Gastrocnemius medialis (tissue), 4 donors: ENCODE results near the gene CTNNBL1. TPM values are rescaled to one million over a fixed set of nuclear protein-coding genes. Genes with fewer than 3 reads are reported as not detected.

Experiments
- ATAC-seq, 2 donors: fragments of 150-250 bp; one replicate each; pipeline ENCODE4 v1.9.1; 2016
- DNase-seq, 2 donors: peaks; one replicate each; pipeline ENCODE4 v3.0.0-alpha.2; 2019
- H3K27ac ChIP-seq, 4 donors: fragments of 200-600 bp; sonication (generic); 1 replicate in 1 of 4; 2 replicates in 3 of 4; pipeline ENCODE4 v1.5.1; 2016 to 2018; ENCODE audit warnings: mild to moderate bottlenecking in 2 of 4, moderate library complexity in 1 of 4
- H3K27me3 ChIP-seq, 3 donors: fragments of 200-600 bp; sonication (generic) in 2 of 3; 1 replicate in 1 of 3; 2 replicates in 2 of 3; pipeline versions ENCODE4 v1.5.1 to v1.6.0; 2016 to 2019; ENCODE audit warnings: mild to moderate bottlenecking in 1 of 3, moderate library complexity in 1 of 3
- H3K36me3 ChIP-seq, 2 donors: fragments of 200-600 bp; sonication (generic) in 1 of 2; one replicate each; pipeline ENCODE4 v1.5.1; 2017 to 2018
- H3K4me1 ChIP-seq, 2 donors: fragments of 200-600 bp; sonication (generic) in 1 of 2; one replicate each; pipeline ENCODE4 v1.5.1; 2016 to 2017; ENCODE audit warnings: mild to moderate bottlenecking in 2 of 2
- H3K4me3 ChIP-seq, 4 donors: fragments of 200-600 bp; sonication (generic) in 3 of 4; 1 replicate in 1 of 4; 2 replicates in 3 of 4; pipeline ENCODE4 v1.5.1; 2016 to 2019; ENCODE audit warnings: mild to moderate bottlenecking in 2 of 4
- H3K9me3 ChIP-seq, 3 donors: fragments of 200-600 bp; sonication (generic) in 2 of 3; 1 replicate in 1 of 3; 2 replicates in 2 of 3; pipeline ENCODE4 v1.5.1; 2016 to 2019
- CTCF ChIP-seq, 5 experiments: fragments of 450-650 bp in 3 of 5; fragments of 200-600 bp in 2 of 5; sonication (generic) in 2 of 5; IDR thresholded peaks in 4 of 5; conservative IDR thresholded peaks in 1 of 5; 1 replicate in 4 of 5; 2 replicates in 1 of 5; pipeline ENCODE4 v1.5.1; 2016 to 2019; ENCODE audit warnings: antibody characterized with exemption in 5 of 5, mild to moderate bottlenecking in 3 of 5, moderate library complexity in 3 of 5
- POLR2A ChIP-seq, 2 donors: fragments of 450-650 bp; IDR thresholded peaks; one replicate each; pipeline ENCODE4 v1.6.1; 2017; ENCODE audit warnings: antibody characterized with exemption in 2 of 2, mild to moderate bottlenecking in 2 of 2, moderate library complexity in 2 of 2
- in situ Hi-C, 4 donors: fragments of 200-750 bp; cut with MboI; loops; one replicate each; pipeline versions ENCODE4 v1.15.0 to v1.8.0; 2017; ENCODE audit warnings: low sequenced_read_pairs in 4 of 4
- intact Hi-C: fragments of 100-400 bp; cut with DNase I; formaldehyde crosslinking; loops from one replicate; pipeline ENCODE4 v1.15.1; 2023; ENCODE audit warnings: low total_unique reads
- total RNA-seq, 4 donors: library from RNA; depleted of rRNA; stranded (reverse); fragments of >200 nt; gene quantifications; one replicate each; pipeline versions ENCODE4 v1.1.0 to v1.2.3, GENCODE V29; 2016

Gene CTNNBL1
- total RNA-seq, 4 donors from 2014 or later: 23.1 to 35.4 (median 30.3) TPM

- intact Hi-C loops: no loop called here
- no peak for DNase-seq
- no peak for TF ChIP-seq CTCF (IDR thresholded peaks at IDR 0.05 in 4 of 5, conservative IDR thresholded peaks at IDR 0.05 in 1 of 5)
- no peak overlapping the region for H3K4me3 ChIP-seq
- no peaks in the 10 kb centered on the region for H3K9me3 ChIP-seq
- peaks cover 33 to 43% of the 10 kb centered on the region in 2 donors for H3K4me1 ChIP-seq
- no peak overlapping the region for H3K27ac ChIP-seq
- no peak for ATAC-seq
- no peaks in the 10 kb centered on the region for H3K27me3 ChIP-seq
- peaks cover 0 to 6% of the 10 kb centered on the region in 2 donors for H3K36me3 ChIP-seq
- in situ Hi-C loops: loop anchor here in 2 of 4 donors (25.0 kb wide), 1 partner anchor 212 kb away; no protein-coding TSS in a partner anchor
These were observed 81.4 kb downstream of the CTNNBL1 start for GRCh38 chr20:37775200-37775599.

GRCh38 chr20:37776049-37776448 is 82.2 kb downstream of the CTNNBL1 start:
- Histone ChIP-seq H3K4me3 (no peak overlapping the region), H3K27me3 (no peaks in the 10 kb centered on the region), H3K4me1 (peaks cover 35 to 49% of the 10 kb centered on the region in 2 donors), H3K36me3 (peaks cover 0 to 6% of the 10 kb centered on the region in 2 donors), H3K27ac (no peak overlapping the region), H3K9me3 (no peaks in the 10 kb centered on the region)
- TF ChIP-seq CTCF (IDR thresholded peaks at IDR 0.05 in 4 of 5, conservative IDR thresholded peaks at IDR 0.05 in 1 of 5) (no peak), POLR2A (IDR thresholded peaks at IDR 0.05) (no peak)
- no peak for DNase-seq
- intact Hi-C loops: no loop called here
- in situ Hi-C loops: loop anchor here in 2 of 4 donors (25.0 kb wide), 1 partner anchor 211 kb away; no protein-coding TSS in a partner anchor
- ATAC-seq: no peak

- H3K36me3 ChIP-seq: peaks cover 0 to 6% of the 10 kb centered on the region in 2 donors
- peaks cover 39 to 54% of the 10 kb centered on the region in 2 donors for H3K4me1 ChIP-seq
- H3K27ac ChIP-seq: no peak overlapping the region
- TF ChIP-seq POLR2A (IDR thresholded peaks at IDR 0.05): no peak
- no peak for TF ChIP-seq CTCF (IDR thresholded peaks at IDR 0.05 in 4 of 5, conservative IDR thresholded peaks at IDR 0.05 in 1 of 5)
- H3K4me3 ChIP-seq: no peak overlapping the region
- H3K27me3 ChIP-seq: no peaks in the 10 kb centered on the region
- no peaks in the 10 kb centered on the region for H3K9me3 ChIP-seq
- in situ Hi-C loops (loop anchor here in 2 of 4 donors (25.0 kb wide), 1 partner anchor 211 kb away; no protein-coding TSS in a partner anchor), intact Hi-C loops (no loop called here)
- no peak for DNase-seq
- no peak for ATAC-seq
These were observed 82.7 kb downstream of the CTNNBL1 start for GRCh38 chr20:37776526-37776925.

DNA sequence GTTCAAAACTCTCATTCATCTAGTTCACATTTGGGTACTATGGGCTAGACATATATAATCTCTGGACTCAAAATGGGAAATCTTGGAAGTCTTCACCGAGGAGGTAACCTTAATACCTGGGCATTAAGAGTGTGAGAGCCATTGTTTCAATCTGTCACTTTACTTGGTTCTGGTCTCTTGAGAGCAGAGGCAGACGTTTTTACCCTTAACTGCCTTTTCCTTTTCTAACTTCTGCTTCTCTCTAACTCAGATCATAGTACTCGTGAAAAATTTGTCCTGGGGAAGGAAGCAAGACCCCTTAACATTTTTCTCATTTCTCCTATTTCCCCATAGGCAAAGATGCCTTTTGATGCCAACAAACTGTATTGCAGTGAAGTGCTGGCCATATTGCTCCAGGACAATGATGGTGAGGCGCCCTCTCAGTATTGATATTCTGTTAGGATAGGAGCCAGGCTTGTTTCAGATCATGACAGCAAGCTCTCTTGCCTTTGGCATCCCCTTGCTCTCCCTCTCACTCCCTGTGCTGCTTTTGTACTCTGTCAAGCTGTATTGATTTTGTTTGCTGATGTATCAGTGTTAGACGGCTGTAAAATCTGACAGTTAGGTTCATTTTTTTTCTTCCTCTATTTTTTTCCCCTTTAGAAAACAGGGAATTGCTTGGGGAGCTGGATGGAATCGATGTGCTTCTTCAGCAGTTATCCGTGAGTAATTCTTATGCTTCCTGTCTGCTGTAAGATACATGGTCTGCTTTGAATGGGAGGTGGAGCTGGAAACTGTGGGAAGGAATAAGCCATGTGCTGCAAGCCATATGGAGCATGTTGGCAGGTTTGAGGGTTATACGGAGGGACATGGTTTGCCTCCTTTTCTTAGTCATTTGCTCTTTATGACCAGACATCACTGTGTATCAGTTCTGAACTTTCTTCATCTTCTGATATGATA is 83.5 kb downstream of the CTNNBL1 start:
- ATAC-seq (no peak), DNase-seq (no peak)
- intact Hi-C loops: no loop called here
- Histone ChIP-seq H3K4me1 (peaks cover 39 to 62% of the 10 kb centered on the region in 2 donors), H3K36me3 (peaks cover 0 to 6% of the 10 kb centered on the region in 2 donors), H3K27me3 (no peaks in the 10 kb centered on the region), H3K4me3 (no peak overlapping the region), H3K27ac (no peak overlapping the region), H3K9me3 (no peaks in the 10 kb centered on the region)
- TF ChIP-seq POLR2A (IDR thresholded peaks at IDR 0.05) (no peak), CTCF (IDR thresholded peaks at IDR 0.05 in 4 of 5, conservative IDR thresholded peaks at IDR 0.05 in 1 of 5) (no peak)
- in situ Hi-C loops: loop anchor here in 2 of 4 donors (25.0 kb wide), 1 partner anchor 210 kb away; no protein-coding TSS in a partner anchor
